Panc1 (cell line): Measurements from ENCODE around the gene ARHGAP45.

Source experiments
- POLR2AphosphoS5 ChIP-seq: IDR thresholded peaks from 2 replicates; pipeline ENCODE4 v1.6.1; 2012; ENCODE audit warnings: mild to moderate bottlenecking, low read depth, low read length, moderate library complexity
- TF ChIP-seq, protein P1 (sequence below): fragments of 450-650 bp; IDR thresholded peaks from 2 replicates; pipeline ENCODE4 v1.5.1; 2017; ENCODE audit warnings: mild to moderate bottlenecking

DNA sequence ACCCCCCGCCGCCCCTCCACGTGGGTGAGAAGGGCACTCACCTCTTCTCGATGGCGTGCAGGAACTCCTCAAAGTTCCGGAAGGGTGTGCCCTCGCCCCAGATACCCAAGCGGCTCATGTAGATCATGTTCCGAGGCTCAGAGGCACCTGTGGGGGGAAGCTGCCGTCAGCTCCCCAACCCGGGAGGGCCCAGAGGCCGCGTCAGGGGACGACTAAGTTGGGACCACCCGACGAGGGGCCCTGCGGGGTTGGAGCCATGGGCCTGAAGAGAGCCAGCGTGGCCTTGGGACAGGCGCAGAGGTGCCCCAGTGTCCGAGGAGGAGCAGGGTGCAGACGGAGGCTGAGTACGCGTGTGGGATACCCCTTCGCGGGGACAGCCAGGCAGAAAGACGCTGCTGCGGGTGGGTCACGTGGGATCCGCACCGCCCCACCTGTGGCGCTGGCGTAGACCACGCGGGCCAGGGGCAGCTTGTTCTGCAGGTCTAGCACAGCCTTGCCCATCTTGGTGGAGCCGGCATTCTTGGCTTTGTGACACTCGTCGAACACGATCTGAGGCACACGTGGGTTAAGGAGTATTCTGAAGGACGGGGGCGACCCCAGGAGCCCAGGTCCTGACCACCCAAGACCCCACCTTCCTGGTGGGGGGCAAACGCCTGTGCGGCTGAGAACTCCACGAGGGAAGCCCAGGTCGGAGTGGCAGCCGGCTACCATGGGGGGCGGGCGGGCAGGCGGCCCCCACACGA, 52.7 kb downstream of the ARHGAP45 start:
- TF ChIP-seq, protein P1, sequence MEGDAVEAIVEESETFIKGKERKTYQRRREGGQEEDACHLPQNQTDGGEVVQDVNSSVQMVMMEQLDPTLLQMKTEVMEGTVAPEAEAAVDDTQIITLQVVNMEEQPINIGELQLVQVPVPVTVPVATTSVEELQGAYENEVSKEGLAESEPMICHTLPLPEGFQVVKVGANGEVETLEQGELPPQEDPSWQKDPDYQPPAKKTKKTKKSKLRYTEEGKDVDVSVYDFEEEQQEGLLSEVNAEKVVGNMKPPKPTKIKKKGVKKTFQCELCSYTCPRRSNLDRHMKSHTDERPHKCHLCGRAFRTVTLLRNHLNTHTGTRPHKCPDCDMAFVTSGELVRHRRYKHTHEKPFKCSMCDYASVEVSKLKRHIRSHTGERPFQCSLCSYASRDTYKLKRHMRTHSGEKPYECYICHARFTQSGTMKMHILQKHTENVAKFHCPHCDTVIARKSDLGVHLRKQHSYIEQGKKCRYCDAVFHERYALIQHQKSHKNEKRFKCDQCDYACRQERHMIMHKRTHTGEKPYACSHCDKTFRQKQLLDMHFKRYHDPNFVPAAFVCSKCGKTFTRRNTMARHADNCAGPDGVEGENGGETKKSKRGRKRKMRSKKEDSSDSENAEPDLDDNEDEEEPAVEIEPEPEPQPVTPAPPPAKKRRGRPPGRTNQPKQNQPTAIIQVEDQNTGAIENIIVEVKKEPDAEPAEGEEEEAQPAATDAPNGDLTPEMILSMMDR: no peak
- TF ChIP-seq POLR2AphosphoS5: no peak
